NCI-H1105 (cell line): ENCODE data around the gene EN1.

Experiments
- DNase-seq: peaks from one replicate; lab custom pipeline; 2025; lab: John Stamatoyannopoulos, UW

Gene EN1

DNA sequence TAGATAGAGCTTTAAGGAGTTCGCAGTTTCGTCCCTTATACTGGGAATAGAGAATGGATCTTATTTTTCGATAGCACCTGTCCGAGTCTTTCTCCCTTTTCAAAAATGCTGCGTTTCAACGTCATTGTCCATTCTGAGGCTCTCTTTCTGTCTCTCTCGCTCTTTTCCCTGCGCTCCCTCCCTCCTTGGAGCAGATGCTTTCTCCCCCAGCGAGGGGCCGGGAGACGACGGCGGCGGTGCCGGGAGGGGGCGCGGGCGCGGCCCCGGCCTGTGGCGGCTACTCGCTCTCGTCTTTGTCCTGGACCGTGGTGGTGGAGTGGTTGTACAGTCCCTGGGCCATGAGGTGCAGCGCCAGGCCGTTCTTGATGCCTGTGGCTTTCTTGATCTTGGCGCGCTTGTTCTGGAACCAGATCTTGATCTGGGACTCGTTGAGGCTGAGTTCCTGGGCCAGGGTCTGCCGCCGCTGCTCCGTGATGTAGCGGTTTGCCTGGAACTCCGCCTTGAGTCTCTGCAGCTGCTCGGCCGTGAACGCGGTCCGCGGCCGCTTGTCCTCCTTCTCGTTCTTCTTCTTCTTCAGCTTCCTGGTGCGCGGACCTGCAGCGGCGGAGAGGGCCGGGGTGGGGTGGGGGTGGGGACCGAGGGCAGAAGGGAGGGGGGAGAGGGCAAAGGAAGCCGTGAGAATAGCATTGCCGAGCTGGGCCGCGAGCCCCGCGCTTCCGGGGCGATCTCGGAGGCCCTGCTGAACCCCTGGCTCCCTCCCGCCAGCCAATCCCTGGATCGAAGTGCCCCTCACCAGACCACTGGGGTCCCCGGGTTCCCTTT is 4.6 kb downstream of the EN1 start:
- DNase-seq, result no peak

DNA sequence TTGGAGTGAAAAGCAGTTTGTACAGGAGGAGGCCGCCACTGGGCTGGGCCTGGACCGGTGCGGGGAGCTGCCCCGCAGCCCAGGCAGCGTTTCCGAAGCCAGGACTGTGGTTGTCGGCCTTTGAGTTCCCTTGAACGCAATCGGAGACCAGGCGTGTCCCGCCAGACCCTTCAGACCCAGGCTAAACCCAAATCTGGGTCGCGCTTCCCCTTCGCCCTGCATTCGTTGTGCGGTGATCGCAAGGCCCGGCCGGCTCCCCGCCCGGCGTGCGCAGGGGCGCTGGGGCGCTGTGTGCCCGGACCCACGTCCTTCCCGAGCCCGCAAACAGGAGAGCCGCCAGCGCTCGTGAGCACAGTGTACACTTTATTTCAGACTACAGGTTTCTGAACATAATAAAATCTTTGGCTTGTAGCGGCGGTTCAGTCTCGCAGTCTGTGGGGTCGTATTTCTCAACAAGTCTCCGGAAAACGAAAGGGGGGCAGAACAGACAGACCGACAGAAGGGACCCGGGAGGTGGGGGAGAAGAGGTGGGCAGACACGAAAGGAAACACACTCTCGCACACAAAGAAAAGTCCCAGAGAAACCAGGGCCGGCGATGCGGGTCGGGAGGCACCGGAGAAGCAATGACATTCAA is 5.5 kb downstream of the EN1 start:
- DNase-seq, result no peak

DNA sequence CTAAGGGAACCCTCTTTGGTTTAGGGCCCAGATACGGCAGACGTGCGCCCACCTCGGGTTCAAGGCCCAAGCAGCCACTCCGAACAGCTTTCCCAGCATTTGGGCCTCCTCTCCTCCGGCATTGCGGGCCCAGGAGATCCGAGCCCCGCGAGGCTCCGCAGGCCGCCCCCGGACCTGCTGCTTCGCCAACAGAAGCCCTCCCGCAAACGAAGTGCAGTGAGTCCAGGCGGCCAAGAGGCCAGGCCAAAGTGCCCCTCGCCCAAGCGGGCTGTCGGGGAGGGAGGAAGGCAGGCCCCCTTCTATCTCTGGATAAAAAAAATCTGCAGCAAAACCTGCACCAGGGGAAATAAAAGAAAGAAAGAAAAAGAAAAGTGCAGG is 6.0 kb downstream of the EN1 start:
- no peak for DNase-seq

DNA sequence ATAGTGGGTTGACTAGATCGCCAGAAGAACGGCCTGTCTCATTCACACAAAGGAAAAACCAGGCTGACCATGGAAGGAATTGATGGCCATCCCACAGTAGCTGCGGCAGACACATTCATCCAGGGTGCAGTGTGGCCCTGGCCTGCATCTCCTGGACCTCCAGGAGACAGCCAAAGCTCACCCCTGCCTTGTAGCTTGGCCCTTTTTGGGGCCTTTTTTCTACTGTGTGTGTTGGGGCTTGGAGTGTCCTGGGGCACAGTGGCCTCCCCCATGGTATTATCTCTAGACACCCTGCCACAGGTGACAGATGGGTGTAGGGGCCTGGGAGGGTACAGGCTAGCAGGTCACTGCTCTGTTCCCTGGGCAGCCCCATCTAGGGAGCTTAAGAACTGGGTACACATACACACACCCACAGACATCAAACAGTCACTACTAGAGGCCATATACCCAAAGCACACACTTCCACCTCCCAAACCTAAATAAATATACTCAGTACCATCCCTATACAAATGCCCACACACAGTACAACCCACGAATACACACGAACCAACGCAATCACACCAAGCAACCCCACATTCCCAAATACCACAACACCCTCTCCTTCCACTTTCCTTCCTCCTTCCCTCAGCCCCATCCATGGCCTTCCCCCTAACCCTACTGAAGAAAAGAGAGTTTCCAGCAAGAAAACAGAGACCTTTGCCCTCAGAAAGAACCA is 8.6 kb downstream of the EN1 start:
- DNase-seq, result no peak

DNA sequence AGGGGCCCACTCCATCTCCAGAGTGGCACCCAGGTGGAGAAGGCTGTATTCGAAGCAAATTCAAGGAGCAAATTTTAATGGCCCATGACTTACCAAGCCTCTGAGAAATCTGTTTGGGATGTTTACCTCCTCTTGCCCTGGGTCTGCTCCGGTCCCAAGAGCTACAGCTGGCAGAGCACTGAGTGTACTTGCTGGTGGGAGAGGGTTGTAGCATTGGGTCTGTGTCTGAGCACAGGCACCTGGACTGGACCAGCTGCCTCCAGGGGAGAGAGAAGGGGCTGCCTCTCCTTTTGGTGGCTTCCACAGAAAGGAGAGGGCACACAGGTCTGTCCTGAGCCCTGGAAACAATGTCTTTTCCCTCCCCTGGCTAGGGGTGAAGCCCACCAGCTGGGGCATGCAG is 9.8 kb downstream of the EN1 start:
- no peak for DNase-seq

DNA sequence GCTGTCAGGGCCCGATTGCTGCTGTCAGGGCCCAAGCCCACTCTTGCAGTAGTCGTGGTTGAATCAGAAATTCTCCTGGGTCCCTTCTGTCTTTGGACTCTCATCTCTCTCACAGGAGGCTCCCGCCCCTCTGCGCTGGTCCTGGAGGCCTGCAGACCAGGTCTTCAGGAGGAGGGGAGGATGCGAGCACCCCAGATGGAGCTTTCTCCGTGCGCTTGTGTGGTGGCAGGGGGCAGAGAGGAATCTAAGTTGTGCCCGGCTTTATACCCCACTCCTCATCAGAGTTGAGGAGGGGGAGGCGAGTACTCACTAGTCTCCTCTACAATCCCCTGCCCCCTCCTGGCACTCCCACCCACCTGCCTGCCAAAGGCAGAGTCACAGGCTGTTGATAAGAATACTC is 10.4 kb downstream of the EN1 start:
- DNase-seq, result no peak

DNA sequence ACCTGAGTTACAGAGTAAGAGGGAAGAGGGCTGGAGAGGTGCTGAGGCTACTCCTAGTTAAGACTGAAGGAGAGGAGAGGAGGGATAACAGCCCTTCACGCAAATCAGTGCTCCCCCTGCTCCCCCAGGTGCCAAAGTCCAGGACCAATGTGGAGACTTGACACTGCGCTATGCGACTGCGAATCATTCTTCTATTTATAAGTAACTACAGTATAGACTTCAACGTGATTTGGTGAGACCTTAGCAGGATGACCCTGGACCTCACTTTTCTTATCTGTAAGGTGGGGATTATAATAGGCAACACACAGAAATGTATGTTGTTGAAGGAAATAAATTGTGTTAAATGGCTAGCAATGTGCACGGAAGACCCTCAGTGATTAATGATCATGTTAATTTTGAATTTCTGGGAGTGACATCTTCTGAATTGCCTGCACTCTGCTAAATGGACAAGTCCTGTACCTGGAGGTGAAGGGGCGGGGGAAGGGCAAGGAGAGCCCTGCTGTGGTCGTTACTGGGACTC is 11.0 kb downstream of the EN1 start:
- DNase-seq, result no peak

DNA sequence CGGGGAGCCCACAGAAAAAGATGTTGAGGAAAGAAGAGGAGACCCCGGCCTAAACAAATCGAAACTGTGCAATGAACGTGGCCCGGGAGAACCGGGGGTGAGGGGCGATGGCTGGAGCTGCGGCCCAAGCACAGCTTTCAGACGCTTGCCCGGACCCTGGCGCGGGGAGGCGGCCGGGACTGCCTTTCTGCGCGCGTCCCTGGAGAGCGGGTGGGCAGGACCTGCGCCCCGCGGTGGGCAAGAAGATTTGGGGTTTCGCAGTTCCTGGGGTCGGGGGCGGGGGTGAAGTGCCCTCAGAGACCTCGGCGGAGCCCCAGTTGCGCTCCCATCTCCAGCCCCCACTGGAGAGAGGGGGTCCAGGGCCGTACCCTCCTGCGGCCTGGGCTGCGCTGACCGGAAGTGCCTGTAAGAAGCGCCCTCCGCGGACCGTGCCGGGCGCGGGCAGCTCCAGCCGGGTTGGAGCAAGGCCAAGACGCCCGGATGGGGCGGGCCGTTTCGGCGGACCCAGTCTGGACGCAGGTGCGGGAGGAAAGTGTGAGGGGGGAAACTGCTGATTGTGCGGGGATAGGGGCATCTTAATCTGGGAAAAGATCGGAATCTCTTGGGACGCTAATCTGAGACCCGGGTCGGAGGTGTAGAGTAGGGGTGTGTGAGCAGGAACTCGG is 11.6 kb downstream of the EN1 start:
- DNase-seq, result no peak

DNA sequence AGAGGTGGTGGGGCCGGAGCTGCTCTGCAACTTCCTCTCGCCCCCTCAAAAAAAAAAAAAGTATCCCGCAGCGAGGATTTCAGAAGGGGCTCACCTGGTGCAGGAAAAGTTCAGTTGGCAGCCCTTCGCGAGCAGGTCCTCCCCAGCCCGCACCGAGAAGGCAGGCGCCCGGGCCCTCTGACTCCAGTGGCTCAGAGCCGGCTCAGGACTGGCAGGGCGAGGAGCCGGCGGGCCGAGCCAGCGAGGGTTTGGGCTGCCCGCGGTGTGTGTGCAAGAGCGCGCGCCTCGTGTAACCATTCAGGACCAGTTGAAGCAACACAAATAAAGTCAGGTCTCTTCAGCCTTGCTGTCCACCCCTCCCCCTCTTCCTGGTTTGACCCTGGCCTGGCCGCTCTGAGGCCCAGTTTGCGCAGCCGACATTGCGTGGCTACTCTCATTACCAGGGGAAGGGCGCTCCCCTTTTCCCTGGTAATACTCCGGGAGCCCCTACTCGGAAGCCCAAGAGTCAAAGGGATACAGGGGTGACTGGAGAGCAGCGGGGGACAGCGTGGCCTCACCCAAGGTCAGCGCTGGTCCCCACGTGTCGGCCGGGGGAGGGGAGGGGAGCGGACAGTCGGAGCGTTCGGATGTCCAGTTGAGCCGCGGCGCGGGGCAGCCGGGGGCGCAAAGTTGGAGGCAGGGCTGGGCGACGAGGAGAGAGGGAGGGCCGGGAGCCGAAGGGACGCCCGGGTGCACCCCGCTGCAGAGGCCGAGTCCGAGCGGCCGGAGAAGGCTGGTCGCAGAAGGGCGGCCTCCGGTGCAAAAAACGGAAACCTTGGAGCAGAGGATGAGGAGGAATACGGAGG is 12.3 kb downstream of the EN1 start:
- no peak for DNase-seq

DNA sequence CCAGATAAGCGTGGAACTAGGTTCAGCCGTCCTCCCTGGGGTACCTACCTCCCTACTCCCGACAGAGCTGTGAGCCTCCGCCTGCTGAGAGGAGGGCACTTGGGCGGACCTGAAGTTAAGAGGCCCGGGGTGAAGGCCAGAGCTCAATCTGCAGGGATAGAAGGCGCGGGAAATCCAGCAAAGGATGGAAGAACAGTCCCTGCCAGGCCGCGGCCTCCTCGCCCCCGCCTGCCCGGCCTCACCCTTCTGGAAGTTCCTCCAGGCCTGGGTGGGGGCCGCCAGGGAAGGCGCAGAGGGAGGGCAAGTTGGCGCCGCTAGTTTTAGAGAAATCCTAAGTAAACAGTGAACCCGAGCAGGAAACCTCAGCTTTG is 13.0 kb downstream of the EN1 start:
- no peak for DNase-seq

DNA sequence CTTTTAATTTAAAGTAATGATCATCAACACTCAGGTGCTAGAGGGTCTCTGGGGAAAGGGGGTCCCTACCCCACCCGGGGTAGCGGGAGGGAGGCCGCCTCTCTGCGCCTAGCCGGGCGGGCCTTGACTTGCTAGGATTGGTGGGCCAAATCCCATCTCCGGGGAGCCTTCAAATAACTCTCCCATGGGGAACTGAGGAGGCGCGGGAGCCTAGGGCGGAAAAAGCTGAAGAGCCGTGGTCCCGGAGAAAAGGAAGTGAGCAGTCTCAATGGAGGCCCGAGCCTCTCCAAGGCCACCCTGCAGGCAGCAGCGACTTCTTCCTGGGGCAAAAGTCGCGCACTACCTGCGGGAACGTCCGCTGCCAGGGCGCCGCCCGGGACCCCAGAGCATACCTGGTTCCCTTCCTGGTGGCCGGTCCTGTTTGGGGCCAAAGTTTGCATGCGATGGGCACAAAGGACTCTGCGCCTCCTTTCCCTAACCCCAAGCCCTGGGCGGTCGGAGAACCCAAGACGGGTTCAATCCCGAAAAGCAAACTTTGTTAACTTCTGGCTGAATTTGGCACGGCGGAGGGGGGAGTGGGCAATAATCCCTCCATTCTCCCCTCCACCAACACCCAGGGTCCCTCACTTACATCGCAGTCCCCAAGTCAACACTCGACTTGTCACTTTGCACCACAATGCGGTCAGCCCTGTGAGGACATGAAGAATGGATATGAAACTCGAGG is 13.6 kb downstream of the EN1 start:
- DNase-seq, result no peak

DNA sequence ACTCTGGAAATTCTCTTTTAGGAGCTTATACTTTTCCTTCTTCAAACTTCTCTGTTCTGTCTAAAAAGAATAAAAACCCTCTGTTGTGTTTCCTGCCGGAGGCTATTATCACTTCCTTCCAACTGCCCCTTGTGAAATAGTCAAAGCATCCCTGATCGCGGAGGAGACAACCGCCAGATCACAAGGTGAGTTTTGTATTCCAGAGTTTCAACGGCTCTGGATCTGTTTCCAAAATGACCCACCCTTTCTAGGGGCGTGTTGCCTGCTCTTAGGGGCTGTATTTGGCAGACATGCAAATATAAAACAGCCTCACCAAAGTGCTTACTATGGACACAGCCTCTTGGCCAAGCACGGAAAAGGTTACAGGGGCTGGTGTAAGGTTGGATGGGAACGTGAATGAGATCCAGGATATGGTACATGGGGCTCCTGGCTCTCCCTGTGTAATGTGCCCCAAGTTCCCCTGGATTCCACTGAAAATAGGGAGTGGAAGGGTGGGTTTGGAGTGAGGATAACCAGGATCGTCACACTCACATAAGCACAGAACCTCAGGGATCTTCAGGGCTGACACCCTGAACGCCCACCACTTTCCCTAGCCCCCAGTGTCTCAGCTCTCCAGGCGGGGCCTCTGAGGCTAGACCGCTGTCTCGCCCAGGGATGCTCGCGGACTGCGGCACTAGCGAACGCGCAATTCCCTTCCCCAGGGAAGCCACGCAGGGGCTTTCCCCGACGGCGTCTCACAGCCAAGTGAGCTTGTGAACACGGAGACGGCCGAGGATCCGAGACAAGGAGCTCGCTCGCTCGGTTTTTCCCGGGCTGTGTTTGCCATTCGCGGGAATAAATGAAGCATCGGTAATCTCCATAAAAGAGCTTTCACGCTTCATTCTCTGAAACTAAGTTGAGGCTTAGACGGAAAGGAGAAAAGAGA is 14.4 kb downstream of the EN1 start:
- no peak for DNase-seq

DNA sequence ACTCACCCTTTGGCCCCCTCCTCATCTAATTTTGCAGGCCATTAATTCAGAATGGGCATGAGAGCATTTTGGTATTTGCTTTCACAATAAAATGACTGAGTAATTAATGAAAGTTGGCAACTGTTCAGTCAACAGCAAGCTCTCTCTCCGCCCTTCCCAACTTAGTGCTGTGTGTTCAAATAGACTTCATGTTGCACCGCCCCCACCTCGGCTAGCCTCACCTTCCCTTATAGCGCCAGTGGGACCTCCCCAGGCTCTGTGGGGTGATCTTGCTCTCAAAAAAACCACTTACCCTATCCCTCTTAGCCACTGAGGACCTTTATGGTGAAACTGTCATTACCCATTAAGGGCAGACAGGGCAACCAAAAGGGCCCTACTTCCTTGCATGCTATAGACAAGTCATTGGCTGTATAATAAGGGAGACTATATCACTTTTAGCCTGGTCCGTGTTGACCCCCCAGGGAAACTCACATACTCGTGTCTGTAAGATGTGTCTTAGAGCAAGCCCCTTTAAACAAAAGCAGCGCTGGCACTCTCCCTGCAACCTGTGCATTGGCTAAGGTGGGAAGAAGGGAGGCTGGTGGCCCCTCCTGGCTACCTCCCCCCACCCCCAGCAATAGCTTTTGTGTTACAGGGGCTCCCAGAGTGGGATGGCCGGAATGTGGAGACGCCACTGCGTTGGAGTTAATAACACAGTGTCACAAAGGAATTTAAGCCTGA is 15.2 kb downstream of the EN1 start:
- DNase-seq, result peak; percentile 55

DNA sequence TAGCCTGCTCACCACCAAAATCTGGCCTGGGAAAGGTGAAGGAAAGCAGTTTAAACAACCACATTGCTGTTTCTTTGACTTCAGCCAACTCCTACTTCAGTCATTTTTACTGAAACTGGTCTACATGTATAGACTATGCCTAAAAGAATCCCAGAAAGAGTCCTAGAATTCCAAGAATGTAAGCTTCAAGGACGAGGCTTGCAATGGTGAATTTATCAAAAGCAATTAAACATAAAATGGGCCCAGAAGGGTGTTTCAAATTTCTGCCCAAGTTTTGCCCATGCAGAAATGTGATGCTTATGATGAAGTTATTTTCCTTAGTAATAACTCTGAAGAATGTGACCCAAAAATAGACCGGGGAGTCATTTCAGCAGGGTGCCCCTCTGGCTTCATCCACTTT is 16.6 kb downstream of the EN1 start:
- DNase-seq, result no peak

DNA sequence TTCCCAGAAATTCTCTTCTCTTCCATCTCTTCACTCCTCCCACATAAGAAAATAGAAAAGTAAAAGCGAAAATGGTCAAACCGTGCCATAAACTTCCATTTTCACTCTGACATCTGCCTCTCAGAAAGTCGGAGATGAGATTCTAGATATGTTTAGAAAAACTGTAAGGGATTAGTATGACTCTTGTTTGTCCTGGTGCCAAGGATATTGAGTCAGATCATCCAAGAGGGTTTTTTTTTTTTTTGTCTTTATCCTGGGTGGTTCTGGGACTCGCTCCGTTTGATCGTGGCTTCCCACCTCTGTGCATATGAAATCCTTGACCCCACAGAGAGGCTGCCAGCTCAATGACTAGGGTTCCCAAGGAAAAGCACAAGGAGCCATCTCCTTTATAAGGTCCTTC is 17.3 kb downstream of the EN1 start:
- no peak for DNase-seq

DNA sequence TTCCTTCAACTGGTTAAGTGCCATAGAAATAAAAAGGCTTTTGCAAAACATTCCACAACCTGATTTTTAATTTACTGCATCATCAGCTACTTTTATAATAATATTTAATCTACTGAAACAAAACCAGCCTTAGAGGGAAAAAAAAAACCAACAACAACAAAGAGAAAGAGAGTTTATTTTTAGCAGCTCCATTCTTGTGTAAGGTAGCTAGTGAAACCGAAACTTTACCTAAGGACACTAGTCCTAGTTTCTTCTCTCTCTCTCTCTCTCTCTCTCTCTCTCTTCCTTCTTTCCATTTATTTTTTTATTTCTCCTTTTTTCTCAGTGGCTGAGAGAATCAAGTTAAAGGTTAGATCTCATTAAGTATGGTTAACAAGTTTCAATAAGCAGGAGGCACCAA is 21.4 kb downstream of the EN1 start:
- no peak for DNase-seq

DNA sequence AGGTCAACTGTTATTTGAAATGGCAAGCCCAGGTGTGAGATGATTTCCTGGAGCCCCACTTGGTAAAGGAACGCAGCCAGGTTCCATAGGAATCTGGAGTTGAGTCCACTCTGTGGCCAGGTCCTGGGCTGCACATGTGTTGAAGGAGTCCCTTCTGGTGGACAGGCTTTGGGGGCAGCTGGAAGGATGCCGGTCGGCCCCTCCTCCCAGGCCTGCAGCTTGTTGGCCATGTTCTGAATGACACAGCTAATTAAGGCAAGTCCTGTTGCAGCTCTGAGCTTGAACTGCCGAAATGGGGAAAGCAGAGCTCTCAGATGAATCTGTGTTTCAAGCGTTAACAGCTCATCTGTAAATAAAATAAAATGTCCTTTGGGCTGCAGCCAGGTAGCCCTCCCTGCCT is 23.8 kb downstream of the EN1 start:
- no peak for DNase-seq

DNA sequence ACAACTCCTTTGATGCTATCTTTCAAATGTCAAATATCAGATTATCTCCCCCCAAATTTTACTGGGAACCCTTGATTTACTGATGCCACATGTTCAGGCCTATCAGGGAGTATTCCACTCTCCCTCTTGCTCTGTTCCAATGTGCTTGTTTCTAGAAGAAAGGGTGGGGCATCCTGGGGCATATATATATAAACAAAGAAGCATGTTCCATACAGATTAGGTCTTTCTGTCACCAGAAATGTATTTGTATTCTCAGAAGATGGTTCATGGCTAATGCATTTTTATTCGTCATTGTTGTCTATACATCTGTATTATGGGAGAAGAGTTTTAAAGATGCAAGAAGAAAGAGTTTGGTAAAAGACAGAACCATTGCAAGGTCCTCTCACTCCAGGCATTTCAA is 24.9 kb downstream of the EN1 start:
- no peak for DNase-seq

DNA sequence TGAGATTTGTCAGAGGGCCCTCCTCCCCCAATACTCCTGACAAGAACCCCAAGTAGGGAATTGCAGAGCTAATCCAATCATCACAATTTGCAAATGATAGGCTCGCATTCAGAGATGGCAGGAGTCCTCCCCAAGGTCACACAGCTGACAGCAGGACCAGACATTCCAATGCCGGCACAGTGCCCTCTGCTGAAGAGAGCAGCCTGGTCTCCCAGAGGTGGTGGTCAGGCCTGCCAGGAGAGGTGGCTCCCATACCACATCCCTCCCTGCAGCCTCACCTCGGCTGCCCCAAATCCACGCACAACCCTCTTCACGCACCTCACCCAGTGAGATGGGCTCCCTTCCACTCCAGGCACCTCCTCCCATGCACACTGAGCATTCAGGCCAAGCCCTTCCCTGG is 25.4 kb downstream of the EN1 start:
- no peak for DNase-seq
